ENCODE data around the gene EPM2A.
"Not testable (repeated sequence)": the region's sequence is repeated elsewhere in the genome, so short reads cannot be mapped to it uniquely, and the experiment has no call there.

DNA sequence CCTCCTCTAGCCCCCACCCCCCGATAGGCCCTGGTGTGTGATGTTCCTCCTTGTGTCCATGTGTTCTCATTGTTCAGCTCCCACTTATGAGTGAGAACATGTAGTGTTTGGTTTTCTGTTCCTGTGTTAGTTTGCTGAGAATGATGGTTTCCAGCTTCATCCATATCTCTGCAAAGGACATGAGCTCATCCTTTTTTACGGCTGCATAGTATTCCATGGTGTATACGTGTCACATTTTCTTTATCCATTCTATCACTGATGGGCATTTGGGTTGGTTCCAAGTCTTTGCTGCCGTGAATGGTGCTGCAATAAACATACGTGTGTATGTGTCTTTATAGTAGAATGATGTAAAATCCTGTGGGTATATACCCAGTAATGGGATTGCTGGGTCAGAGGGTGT lies 4.4 kb upstream of the EPM2A start:
- TF ChIP-seq, protein P1, sequence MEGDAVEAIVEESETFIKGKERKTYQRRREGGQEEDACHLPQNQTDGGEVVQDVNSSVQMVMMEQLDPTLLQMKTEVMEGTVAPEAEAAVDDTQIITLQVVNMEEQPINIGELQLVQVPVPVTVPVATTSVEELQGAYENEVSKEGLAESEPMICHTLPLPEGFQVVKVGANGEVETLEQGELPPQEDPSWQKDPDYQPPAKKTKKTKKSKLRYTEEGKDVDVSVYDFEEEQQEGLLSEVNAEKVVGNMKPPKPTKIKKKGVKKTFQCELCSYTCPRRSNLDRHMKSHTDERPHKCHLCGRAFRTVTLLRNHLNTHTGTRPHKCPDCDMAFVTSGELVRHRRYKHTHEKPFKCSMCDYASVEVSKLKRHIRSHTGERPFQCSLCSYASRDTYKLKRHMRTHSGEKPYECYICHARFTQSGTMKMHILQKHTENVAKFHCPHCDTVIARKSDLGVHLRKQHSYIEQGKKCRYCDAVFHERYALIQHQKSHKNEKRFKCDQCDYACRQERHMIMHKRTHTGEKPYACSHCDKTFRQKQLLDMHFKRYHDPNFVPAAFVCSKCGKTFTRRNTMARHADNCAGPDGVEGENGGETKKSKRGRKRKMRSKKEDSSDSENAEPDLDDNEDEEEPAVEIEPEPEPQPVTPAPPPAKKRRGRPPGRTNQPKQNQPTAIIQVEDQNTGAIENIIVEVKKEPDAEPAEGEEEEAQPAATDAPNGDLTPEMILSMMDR (conservative IDR thresholded peaks at IDR 0.05), result not testable (repeated sequence)
- TF ChIP-seq EZH2 (IDR thresholded peaks at IDR 0.05; ENCODE audit: low read depth), result not testable (repeated sequence)
